SK-N-DZ (cell line): ENCODE results near the gene PTPRU.
A peak's percentile ranks its signal among the peaks of the same experiment; 100 is the strongest.

Source experiments
- DNase-seq: peaks from one replicate; pipeline ENCODE4 v3.0.0-alpha.2; 2015; ENCODE audit warnings: low spot score

PTPRU gene

DNA sequence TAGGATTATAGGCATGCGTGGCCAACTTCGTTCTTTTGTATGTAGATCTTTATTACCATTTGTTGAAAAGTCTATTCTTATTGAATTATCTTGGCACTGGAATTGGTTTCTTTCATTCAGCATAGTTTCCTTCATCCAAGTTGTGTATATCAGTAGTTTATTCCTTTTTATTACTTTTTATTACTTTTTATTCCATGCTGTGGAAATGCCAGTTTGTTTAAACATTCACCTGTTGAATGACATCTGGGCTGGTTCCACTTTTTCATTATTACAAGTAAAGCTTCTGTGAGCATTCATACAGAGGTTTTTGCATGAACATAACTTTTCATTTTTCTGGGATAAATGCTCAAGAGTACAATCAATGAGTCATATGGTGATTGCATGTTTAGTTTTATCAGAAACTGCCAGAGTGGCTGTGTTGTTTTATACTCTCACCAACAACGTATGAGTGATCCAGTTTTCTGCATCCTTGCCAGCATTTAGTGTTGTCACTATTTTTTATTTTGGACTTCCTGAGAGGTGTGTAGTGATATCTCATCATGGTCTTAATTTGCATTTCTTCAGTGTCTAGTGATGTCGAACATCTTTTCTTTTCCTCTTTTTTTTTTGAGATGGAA is 28.6 kb downstream of the PTPRU start:
- no peak for DNase-seq

DNA sequence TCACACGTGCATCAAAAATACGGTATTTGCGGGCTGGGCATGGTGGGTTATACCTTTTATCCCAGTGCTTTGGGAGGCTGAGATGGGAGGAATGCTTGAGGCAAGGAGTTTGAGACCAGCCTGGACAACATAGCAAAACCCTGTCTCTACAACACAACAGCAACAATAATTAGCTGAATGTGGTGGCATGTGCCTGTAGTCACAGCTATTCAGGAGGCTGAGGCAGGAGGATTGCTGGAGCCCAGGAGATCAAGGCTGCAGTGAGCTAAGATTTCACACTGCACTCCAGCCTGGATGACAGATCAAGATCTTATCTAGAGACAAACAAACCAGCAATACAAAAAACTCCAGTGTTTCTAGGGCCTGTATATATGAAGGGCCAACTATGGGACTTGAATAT is 30.6 kb downstream of the PTPRU start:
- DNase-seq: no peak

DNA sequence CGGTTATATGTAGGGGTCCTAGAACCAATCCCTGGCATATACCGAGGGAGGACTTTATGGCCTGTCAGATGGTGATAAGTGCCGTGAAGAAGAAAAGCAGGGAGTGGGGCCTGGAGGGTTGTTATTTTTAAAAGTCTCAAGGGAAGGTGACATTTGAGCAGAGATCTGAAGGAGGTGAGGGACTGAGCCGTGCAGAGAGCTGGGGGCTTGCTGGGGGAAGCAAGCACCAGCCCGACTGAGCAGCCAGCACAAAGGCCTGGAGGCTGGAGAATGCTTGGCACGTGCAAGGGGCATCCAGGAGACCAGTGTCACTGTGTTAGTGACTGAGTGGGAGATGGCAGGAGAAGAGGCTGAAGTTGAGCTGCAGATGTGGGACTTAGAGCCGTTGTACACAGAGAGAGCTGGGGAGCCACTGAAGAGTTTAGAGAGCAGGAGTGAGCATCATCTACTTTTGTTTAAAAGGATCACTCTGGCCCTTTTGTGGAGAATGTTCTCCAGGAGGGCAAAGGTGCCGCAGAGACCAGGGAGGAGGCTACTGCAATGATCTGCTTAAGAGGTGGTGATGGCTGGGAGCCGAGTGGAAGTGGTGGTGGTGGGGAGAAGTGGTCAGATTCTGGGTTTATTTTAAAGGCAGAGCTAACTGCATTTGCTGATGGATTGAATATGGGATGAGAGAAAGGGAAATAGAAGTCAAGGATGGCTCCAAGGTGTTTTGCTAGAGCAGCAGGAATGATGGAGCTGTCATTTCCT is 31.2 kb downstream of the PTPRU start:
- no peak for DNase-seq

DNA sequence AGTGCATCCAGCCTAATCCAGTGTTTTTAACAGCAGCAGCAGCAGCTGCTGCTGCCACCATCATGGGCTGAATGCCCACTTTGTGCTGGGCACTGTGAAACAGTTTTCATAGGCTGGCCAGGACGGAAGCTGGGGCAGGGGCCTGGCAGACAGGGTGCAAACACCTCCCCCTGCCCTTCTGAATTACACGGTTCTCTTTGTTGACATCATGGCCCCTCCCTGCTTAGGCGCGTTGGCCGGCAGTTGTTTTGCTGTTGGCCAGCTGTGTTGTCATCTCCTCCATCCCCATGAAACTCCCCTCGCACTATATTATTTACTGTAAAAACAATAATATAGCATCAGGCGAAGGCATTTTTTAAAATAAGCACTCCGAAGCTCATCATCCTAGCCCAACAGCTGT is 33.1 kb downstream of the PTPRU start:
- DNase-seq: no peak

DNA sequence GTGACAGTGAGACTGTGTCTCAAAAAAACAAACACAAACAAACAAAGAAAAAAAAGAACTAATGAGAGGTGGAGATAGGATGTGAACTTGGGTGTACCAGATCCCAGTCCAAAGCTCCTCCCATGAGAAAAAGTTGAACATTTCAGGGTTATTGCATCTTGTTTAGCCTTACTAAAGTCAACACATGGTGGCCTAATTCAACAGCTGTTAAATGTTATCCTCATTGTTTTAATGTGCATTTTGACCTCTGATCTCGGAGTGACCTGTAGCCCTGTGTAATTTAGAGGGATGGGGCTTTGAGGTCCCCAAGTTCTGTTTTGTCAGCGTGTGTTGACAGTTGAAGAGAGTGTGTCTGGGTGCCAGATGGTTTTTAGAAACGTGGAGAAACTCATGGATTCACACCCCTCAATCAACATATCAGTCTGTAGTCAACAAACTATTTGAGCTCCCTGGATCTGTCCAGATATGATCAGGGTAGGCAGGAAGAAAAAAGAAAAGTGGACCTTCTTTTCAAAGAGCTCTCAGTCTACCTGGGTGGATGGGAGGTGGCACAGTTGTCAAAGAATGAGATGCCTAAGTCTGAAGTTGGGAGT is 34.7 kb downstream of the PTPRU start:
- DNase-seq: no peak

DNA sequence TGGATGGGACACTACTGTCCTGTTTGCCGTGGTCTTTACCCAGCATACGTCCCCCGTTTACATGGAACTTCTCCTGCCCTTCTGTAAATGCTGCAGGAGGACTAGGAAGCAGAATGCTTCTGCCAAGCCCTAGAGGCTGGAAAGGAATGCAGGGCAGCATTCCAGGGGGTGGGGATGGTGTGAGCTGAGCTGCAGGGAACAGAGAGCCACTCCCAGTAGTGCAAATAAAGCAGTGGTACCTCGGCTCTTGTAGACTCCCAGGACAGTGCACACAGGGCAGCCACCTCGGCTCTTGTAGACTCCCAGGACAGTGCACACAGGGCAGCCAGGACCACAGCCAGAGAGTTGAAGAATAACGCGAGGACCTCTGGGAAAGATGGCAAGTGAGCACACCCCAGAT is 35.4 kb downstream of the PTPRU start:
- DNase-seq: no peak

DNA sequence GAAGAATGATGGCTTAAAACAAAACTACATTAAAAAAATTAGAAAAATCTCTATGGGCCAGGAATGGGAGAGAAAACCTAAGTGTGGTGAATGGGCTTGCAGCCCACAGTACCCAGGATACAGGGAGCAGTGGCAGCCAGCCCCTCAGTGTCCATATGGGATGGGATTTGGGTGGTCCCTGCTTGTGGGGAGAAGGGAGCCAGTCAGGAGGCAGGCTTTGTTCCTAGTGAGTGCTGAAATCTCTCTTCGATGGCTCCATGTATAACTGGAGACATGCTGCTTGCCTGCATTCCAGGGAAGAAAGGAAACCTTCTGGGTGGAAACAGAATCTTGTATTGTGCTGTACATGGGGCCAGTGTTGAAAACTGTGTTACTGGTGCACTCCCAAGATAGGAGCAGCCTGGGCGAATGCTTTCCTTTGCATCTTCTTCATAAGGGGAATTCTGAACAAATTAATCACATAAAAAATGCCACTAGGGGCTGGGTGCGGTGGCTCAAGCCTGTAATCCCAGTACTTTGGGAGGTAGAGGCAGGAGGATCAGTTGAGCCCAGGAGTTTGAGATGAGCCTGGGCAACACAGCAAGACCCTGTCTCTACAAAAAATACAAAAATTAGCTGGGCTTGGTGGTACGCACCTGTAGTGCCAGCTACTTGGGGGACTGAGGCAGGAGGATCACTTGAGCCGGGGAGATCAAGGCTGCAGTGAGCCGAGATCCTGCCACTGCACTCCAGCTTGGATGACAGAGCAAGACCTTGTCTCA is 36.0 kb downstream of the PTPRU start:
- no peak for DNase-seq

DNA sequence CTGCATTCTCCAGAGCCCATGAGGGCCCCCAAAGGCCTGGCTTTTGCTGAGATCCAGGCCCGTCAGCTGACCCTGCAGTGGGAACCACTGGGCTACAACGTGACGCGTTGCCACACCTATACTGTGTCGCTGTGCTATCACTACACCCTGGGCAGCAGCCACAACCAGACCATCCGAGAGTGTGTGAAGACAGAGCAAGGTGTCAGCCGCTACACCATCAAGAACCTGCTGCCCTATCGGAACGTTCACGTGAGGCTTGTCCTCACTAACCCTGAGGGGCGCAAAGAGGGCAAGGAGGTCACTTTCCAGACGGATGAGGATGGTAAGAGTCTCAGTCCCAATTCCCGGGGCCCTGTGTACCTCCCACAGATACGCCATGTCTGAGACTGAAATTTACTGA is 39.1 kb downstream of the PTPRU start:
- no peak for DNase-seq

DNA sequence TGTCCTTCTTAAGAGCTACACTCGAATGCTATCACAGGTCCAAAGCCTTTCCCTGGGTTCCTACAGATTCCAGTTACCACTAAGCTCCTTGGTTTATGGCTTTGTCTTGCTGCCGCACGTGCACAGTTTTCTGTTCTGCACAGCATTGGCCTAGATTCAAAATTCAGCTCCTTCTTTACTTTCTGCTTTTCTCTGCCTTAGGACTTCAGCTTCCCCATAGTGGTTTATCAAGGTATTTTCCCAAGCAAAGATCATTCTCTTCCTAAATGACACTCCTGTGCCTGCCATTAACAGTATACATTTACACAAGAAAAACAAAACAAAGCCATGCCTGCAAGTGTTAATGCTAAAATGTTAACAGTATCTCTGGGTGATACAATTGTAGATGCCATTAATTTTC is 41.8 kb downstream of the PTPRU start:
- DNase-seq: no peak

DNA sequence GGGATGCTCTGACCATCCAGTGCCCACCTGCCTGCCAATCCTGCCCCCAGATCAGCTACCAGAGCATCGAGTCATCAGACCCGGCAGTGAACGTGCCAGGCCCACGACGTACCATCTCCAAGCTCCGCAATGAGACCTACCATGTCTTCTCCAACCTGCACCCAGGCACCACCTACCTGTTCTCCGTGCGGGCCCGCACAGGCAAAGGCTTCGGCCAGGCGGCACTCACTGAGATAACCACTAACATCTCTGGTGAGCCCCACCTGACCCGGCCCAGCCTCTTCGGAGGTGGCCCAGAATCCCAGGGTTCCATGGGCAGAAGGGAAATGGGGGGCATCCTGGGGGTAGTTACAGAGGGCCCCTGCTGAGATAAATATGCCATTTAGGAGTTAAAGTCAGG is 43.1 kb downstream of the PTPRU start:
- DNase-seq: no peak

DNA sequence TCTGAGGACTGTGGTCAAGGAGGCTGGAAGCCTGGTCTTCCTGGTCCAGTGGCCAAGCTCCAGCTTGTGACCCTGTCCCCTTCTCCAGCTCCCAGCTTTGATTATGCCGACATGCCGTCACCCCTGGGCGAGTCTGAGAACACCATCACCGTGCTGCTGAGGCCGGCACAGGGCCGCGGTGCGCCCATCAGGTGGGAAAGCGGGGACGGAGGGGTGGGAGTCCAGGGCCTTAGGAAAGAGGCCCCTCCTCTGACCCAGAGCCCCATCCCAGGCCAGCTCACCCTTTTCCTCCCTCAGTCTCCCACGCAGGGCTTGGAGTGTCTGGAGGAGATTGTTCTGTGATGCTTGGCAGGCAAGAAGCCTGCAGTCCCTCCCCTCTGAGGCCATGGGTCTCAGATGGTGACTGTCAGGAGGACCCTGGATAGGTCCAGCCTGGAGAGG is 43.6 kb downstream of the PTPRU start:
- DNase-seq: no peak

DNA sequence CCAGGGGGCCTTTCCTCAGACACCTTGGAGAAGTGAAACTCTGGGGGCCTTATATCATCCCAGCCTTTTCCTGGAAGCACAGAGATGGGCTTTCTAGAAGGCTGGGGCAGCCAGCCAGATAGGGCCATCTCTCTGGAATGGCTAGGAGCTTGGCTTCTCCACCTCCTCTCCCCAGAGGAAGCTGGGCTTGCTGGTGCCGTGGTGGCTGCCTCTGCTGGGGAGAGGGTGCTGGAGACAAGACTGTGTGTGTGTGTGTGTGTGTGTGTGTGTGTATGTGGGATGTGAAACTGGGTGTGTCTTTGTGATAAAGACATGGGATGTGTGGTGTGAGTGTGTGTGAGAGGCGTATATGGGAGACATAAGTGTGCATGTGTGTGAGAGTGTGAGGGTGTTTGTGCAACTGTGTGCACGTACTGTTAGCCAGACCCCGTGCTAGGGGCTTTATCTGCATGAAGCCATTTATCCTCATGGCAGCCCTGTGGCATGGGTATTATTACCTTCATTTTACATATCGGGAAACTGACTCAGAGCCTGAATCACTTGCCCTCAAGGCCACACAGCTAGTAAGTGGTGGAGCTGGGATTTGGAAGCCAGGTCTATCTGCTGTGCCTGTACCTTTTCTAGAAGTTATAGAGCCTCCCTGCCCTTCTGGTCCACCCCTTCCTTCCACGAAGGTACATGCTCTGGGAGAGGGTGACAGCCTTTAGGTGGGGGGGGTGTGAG is 44.2 kb downstream of the PTPRU start:
- no peak for DNase-seq

DNA sequence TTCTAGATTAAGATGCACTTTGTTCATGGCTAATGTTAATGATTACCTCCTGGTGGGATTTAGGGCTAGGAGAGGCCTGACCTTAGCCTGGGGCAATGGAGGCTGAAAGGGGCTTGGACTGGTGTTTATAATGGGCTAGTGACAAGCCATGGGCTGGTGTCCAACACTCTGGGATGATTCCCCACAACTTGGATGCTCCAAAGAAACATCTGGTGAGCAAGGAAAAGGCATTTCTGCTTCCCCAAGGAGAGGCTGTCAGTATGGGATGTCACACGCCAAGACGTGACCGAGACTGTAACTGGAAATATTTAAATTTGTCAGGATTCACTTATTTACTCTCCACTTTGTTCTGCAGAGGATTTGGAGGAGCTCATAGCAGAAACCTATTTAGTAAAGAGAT is 45.2 kb downstream of the PTPRU start:
- no peak for DNase-seq

DNA sequence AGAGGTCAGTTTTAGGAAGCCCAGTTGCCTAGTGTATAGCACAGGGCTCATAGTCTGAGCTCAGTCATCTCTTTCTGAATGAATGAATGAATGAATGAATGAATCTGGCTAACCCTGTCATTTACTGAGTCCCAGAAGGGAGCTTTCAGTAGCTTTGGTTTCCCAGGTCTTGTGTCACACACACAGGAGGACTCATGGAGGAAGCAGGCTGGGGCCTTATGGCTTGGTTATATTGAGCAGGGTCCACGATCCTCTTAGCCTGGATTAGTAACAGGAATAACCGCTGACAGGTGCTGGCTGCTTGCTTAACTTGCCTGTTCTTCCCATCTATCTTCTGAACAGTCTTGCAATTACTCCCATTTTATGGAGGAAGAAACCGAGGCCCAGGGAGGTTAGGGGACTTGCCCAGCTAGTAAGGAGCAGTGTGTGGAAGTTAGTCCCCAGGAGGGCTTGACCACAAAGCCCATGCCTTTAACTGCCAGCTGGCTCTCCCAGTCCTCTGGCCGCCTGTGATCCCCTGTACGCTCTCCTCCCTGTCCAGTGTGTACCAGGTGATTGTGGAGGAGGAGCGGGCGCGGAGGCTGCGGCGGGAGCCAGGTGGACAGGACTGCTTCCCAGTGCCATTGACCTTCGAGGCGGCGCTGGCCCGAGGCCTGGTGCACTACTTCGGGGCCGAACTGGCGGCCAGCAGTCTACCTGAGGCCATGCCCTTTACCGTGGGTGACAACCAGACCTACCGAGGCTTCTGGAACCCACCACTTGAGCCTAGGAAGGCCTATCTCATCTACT is 46.0 kb downstream of the PTPRU start:
- DNase-seq: no peak

DNA sequence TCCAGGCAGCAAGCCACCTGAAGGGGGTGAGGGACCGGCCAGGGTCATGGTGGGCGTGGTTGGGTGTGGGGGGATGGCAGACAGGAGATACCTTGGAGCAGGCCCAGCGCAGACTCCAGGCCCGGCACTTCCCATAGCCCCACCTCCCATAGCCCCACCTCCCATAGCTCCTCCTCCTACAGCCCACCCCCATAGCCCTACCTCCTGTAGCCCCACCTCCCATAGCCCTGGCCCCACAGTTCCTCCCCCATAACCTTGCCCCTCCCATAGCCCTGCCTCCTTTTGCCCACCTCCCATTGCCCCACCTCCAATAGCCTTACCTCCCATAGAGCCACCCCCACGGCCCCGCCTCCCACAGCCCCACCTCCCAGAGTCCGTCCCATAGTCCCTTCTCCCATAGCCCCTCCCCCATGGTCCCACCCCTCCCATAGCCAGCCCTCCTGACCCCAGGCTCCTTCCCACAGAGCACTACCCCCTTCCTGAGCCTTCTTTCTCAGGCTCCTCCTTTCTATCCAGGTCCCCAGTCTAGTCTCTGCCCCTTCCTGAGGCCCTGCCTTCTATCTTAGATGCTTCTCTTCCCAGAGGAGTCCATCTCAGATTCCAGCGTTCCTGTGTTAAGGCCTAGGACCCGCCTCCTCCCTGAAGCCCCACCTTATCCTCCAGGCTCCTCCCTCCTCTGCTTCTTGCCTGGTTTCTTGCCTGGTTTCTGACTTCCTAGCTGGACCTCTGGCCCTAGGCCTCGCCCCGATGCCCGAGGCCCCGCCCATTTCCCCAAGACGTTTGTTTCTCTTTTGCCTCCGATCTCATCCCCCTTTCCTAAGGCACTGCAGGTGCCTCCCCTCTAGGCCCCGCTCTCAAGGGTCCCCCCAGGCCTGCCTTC is 46.8 kb downstream of the PTPRU start:
- DNase-seq: peak; percentile 91

DNA sequence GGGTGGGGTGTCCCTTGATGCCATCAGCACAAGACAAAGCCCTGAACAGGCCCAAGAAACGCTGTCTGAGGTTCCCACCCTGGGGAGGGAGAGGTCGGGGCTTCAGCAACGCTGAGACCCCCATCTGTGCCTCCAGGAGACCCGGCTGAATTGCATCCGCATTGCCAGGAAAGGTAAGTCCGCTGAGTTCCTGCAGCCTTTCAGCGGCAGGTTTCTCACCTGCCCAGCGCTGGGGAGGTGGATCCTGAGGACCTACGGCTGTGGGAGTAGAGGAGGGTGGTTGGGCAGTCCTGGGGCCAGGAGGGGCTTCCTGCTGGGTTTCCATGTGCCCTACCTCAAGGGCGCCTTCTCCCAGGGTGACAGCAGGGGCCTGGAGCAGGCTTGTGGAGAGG is 47.5 kb downstream of the PTPRU start:
- no peak for DNase-seq

DNA sequence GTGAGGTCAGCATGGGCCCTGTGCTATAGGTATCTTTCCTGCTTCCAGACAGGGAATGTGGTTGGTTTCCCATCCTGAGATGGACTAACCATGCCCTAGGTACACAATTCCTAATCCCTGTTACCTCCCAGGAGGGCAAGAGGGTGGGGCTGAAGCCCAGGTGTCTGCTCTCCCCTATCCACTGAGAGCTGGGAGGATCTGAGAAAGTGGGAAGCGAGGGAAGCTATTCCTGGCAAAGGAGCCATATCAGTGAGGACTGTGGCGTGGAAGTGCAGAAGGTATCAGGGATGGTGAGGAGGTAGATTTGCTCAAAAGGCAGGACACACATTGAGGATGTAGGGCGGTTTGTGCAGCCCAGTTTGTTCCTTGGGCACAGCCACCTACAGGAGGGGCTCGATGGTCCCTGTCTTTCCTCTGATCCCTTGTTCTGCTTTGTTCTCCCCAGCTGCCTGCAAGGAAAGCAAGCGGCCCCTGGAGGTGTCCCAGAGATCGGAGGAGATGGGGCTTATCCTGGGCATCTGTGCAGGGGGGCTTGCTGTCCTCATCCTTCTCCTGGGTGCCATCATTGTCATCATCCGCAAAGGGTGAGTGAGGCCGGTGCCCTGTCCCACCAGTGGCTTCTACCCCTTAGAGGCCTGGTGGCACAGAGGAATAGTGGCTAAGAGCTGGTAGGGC is 48.1 kb downstream of the PTPRU start:
- DNase-seq: no peak

DNA sequence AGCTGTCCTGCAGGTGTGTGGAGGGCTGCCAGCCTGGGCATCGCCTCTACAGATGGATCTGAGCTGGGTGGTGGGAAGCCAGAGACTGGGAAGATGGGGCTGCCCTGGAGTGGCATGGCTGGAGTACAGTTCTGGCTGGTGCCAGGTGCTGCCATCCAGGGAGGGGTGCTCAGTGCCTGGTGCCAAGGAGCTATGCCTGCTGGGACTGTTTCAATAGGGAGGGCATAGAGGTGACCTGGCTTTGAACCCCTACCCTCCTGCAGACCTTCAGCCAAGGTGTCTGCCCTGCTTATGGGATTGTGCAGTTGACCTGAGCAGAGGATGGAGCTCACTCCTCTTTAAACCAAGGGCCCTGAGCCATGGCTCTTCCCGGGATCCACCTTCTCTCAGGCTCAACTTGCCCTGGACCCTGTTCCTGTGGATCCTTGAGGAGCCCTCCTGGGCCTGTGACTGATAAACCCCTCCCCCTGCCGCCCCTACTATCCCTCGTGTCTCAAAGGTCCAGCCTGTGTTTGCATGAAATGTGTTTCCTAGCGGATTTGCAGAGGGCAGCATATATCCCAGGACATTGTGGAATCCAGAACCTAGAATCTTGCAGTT is 48.7 kb downstream of the PTPRU start:
- DNase-seq: no peak

DNA sequence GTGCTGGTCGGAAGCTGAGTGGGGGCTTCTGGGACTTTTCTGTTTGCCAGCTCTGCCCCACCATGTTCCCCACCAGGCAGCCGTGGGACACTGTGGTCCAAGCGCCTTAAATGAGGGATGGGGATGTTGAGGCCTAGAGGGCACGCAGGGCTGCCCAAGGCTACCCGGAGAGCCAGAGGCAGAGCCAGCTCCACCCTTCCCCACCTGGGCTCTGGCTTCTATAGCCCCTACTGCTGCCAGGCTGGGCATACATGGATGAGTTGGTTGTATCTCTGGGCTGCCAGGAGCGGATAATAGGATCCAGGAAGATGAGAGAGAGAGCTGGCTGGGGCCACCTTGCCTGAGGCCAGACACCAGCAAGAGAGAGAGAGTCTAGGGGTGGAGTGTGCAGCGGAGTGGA is 49.4 kb downstream of the PTPRU start:
- no peak for DNase-seq
